NCI-H524 (cell line): ENCODE data around the gene SLBP.

Experiments used
- DNase-seq, 2 experiments: peaks; one replicate each; lab custom pipeline; 2025; lab: John Stamatoyannopoulos, UW

SLBP gene

DNA sequence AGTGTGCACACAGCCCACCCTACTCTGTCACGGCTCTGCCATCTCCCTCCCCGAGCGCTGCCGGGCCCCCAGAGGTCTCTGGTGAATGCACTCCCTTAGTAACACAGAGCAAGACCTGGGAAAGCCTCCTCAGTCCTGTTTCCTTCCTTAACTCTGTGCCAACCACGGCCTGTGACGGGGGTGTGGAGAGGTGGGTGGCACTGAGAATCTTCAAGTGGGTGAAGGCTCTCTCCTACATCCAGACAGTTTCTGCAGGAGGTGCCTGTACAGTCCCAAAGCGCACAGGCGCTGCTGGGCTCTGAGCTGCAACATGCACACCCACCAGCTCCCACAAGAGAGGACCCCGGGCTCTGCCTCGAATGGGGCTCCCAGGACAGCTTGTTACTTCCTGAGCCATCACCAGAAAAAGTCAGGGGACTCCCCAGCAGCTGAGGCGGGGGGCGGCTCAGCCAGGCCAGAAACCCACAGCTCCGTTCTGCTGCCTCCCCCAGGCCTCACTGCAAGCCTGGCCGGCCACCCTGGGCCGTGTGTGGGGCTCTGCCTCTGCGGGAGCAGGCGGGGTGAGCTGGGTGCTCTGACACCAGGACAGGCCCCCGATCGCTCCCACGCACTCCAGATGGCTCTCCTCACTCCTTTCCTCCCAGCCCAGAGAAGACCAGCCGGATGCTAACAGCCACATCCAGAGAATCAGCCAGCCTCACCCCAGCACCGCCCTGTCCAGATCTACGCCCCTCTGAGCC, 57.7 kb downstream of the SLBP start:
- no peak for DNase-seq

DNA sequence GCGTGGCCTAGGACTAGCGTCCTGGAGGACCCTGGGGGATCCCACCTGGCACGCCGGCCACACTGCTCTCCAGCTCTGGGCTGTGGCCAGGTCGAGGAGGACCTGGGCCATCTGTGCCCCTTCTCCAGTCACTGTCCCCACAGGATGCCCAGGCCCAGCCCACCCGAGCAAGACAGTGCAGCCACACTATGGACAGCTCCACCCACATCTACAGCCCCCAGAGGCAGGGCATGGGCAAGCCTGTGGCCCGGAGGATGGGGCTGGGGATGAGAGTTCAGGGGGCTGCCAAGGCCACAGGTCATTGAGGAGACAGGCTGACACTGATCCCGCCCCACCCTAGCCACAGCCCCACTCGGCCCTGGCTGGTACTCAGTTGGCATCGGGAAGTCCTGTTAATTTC, 58.3 kb downstream of the SLBP start:
- DNase-seq: no peak

DNA sequence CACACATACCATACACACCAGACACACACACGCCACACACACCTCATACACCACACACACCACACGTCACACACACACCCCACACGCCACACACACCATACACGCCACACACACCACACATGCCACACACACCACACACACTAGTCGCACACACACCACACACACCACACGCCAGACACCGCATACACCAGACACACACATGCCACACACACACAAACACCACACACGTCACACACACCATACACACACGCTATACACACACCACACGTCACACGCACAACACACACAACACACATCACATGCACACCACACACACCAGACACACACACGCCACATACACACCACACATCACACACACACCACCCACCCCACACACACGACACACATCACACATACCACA, 60.0 kb downstream of the SLBP start:
- DNase-seq: no peak

DNA sequence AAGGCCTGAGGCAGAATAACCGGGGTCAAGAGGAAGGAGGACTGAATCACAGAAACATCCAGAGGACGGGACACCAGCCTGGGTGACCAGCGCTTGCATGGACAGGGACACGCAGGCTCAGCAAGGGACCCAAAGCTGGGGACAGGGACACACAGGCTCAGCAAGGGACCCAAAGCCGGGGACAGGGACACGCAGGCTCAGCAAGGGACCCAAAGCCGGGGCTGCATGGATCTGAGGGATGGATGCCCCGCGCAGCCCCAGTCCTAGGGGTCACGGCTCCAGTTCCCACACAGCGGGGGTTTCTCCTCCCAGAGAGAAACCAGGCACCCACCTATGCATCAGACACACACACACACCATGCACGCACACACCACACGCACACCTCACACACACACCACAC, 60.5 kb downstream of the SLBP start:
- DNase-seq: no peak

DNA sequence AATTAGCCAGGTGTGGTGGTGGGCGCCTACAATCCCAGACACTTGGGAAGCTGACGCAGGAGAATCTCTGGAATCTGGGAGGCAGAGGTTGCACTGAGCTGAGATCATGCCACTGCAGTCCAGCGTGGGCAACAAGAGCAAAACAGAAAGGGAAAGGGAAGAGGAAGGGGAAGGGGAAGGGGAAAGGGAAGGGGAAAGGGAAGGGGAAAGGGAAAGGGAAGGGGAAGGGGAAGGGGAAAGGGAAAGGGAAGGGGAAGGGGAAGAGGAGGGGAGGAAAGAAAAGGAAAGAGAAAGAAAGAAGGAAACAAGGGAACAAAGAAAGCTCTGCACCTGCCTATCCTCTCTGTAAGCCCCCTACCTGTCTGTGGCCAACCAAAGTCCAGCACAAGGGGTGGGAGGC, 63.2 kb downstream of the SLBP start:
- DNase-seq: no peak

DNA sequence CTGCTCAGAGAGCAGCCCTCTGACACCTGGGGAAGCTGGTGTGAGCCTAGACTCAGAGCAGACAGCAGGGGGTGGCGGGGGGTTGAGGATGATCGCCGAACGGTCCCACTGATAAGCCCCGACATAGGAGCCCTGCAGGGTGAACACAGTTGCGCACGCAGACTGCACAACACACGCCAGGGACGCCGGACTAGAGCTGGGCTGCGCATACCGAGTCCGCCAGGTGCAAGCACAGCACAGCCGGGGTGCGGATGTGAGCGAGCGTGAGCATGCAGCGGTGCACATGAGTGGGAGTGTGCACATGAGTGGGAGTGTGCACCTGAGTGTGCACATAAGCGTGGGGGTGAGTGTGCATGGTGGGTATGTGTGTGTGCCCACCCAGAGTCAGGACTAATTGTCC, 64.7 kb downstream of the SLBP start:
- no peak for DNase-seq

DNA sequence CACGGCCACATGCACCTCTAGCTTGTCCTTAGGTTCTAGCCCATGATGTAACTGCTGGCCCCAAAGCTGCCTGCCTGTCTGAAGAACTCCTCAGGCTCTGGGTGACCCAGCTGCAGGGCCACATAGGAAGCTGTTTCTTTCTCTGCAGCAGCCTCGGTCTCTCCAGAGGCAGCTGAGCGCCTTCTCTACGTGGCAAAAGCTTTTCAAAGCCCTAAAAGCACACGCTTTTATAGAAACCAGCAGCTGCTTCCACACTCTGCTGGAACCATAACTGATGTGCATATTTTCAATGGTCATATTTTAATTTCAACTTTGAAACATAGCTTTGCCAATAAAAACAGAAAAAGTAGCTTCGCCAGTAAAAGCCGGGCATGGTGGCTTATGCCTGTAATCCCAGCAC, 65.4 kb downstream of the SLBP start:
- DNase-seq: no peak

DNA sequence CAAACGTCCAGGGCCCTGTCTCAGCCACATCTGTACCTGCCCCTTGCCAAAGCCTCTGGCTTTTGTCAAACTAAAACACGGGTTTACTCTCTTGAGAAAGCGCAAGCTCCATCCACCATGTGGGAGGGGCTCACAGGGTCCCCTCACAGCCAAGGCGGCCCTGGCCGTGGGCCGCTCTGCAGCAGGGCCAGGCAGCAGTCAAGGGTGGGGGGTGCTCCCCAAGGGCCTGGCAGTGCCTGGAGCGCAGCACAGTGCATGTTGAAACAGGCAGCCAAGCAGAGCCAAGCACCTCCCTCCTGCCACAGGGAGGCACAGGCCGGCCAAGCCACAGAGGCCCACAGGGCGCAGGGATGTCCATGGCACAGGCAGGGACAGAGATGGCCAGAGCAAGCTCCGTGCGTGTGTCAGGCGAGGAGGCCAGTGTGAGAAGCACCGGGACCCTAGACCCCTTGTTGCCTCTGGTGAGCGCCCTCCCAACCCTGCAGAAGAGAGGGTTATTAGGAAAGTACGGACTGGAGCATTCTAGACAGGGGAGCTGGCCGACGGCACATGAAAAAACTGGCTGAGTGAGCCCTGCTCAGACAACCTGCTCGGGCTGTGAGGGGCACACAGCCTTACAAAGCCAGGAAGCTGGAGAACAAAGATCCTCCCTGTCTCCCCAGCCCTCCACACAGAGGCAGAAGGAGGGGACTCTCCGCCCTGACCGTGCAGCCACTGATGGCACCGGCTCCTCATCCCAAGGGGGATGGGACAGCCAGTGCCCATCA, 67.0 kb downstream of the SLBP start:
- no peak for DNase-seq

DNA sequence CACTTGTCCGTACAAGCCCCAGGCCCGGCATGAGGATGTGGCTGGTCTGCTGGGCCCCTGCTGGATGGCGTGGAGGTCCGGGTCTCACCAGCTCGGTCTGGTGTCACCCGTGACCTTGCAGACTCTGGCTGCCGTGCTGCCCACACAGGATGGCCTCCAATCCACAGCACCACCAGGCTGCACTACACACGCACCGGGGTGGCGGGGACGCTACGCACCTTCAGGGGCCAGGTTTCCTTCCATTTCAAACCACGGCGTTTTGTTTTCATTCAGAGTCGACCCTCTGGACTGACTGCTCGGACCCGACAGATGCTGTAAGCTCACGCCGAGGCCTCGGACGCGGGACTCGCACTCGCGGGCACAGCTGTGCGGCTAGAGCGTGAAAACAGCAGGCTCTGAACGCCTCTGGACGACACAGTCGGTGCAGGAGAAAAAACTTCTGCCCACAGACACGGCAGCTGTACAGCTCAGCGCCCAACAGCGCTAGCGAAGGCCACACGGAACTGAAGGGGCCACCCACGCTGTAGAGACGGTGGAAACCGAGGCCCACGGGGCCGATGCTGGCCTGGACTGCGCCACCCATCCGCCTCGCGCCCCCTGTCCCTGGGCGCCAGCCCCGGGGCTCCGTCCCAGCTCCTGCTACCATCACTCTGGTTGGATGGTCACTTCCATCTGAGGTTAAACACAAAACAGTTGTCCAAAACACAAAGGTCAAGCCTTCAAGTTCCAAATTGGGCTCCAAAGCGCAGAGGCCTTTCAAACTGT, 68.0 kb downstream of the SLBP start:
- no peak for DNase-seq
